Sigmoid colon (tissue), 7 donors: ENCODE results near the gene HRC. TPM values are rescaled to one million over a fixed set of nuclear protein-coding genes. Genes with fewer than 3 reads are reported as not detected.

Experiments
- DNase-seq: peaks from one replicate; pipeline ENCODE4 v3.0.0-alpha.2; 2019
- H3K27ac ChIP-seq, 4 donors: fragments of 200-600 bp; sonication (generic); one replicate each; pipeline ENCODE4 v1.5.1; 2016 to 2019; ENCODE audit warnings: mild to moderate bottlenecking in 1 of 4
- H3K27me3 ChIP-seq, 3 donors: fragments of 200-600 bp; sonication (generic); one replicate each; pipeline ENCODE4 v1.5.1; 2019; ENCODE audit warnings: mild to moderate bottlenecking in 1 of 3
- H3K36me3 ChIP-seq, 4 donors: fragments of 200-600 bp; sonication (generic); one replicate each; pipeline ENCODE4 v1.5.1; 2016 to 2019
- H3K4me1 ChIP-seq, 4 donors: fragments of 200-600 bp; sonication (generic); one replicate each; pipeline ENCODE4 v1.5.1; 2017 to 2019
- H3K4me3 ChIP-seq, 4 donors: fragments of 200-600 bp; sonication (generic); one replicate each; pipeline ENCODE4 v1.5.1; 2017 to 2019; ENCODE audit warnings: mild to moderate bottlenecking in 2 of 4, moderate library complexity in 1 of 4
- H3K9me3 ChIP-seq, 4 donors: fragments of 200-600 bp in 3 of 4; sonication (generic) in 3 of 4; one replicate each; pipeline versions ENCODE4 v1.5.1 to v1.6.1; 2013 to 2019
- EP300 ChIP-seq, 4 donors: sonication (generic); formaldehyde crosslinking; IDR thresholded peaks; one replicate each; pipeline ENCODE4 v1.6.1; 2017; ENCODE audit warnings: antibody characterized with exemption in 4 of 4
- POLR2A ChIP-seq, 2 donors: fragments of 450-650 bp; IDR thresholded peaks; one replicate each; pipeline ENCODE4 v1.6.1; 2016; ENCODE audit warnings: antibody characterized with exemption in 2 of 2, mild to moderate bottlenecking in 2 of 2, moderate library complexity in 2 of 2
- POLR2AphosphoS5 ChIP-seq, 4 donors: sonication (generic); formaldehyde crosslinking; IDR thresholded peaks; one replicate each; pipeline ENCODE4 v1.6.1; 2017; ENCODE audit warnings: antibody characterized with exemption in 4 of 4
- WGBS, 2 donors: extraction: QIAGEN DNeasy Blood & Tissue Kit; methylation state at CpG; one replicate each; pipeline ENCODE4 v1.1.7; 2013; 5-methylcytosine and 5-hydroxymethylcytosine counted together
- intact Hi-C: fragments of 100-400 bp; cut with DNase I; formaldehyde crosslinking; loops from one replicate; pipeline ENCODE4 v1.15.1; 2023
- polyA plus RNA-seq, 3 donors: library from polyadenylated mRNA; stranded (reverse); fragments of 200-250 nt; gene quantifications; one replicate each; pipeline ENCODE4 v1.2.3, GENCODE V29; 2013
- total RNA-seq, 4 donors: library from RNA; depleted of rRNA; stranded (reverse); fragments of >200 nt; gene quantifications; one replicate each; pipeline ENCODE4 v1.1.0, GENCODE V29; 2016
- TF ChIP-seq, protein P1 (sequence below), 4 experiments: fragments of 450-650 bp in 3 of 4; fragments of 200-600 bp in 1 of 4; IDR thresholded peaks; one replicate each; pipeline ENCODE4 v1.5.1; 2016 to 2019; ENCODE audit warnings: antibody characterized with exemption in 4 of 4, mild to moderate bottlenecking in 3 of 4, moderate library complexity in 2 of 4
- donor health status: healthy with polysubstance abuse.
- donor health status: Bipolar disorder and iron deficiency.
- donor health status: healthy.

Gene HRC
- total and polyA plus RNA-seq, 7 donors: 0.16 to 6.6 (median 0.83) TPM

DNA sequence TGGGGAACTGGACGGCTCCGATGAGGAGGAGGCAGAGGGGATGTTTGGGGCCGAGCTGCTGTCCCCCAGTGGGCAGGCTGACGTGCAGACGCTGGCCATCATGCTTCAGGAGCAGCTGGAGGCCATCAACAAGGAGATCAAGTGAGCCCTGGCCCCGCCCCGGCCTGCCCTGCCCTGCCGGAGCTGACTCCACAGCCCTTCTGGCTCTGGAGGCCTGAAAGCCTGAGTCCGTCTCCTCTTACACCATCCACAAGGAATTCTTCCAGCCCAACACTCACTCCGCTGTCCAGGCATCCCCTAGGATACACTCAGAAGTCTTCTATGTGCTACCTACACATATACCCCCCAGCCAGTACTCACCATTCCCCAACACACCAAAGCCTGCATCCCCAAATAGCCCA, 18.4 kb downstream of the HRC start:
- Histone ChIP-seq H3K27ac (peak overlapping the region in 3 of 4 donors; percentile 30 to 74 (median 45)), H3K4me1 (peaks cover 0 to 18% (median 16%) of the 10 kb centered on the region in 4 donors), H3K27me3 (peaks cover 7 to 23% (median 18%) of the 10 kb centered on the region in 3 donors), H3K9me3 (no peaks in the 10 kb centered on the region), H3K36me3 (no peaks in the 10 kb centered on the region), H3K4me3 (no peak overlapping the region)
- intact Hi-C loops: no loop called here
- TF ChIP-seq, protein P1, sequence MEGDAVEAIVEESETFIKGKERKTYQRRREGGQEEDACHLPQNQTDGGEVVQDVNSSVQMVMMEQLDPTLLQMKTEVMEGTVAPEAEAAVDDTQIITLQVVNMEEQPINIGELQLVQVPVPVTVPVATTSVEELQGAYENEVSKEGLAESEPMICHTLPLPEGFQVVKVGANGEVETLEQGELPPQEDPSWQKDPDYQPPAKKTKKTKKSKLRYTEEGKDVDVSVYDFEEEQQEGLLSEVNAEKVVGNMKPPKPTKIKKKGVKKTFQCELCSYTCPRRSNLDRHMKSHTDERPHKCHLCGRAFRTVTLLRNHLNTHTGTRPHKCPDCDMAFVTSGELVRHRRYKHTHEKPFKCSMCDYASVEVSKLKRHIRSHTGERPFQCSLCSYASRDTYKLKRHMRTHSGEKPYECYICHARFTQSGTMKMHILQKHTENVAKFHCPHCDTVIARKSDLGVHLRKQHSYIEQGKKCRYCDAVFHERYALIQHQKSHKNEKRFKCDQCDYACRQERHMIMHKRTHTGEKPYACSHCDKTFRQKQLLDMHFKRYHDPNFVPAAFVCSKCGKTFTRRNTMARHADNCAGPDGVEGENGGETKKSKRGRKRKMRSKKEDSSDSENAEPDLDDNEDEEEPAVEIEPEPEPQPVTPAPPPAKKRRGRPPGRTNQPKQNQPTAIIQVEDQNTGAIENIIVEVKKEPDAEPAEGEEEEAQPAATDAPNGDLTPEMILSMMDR (IDR thresholded peaks at IDR 0.05): no peak
- peak in 1 of 4 donors; percentile 10 for TF ChIP-seq POLR2AphosphoS5 (IDR thresholded peaks at IDR 0.05)
- peak; percentile 88 for DNase-seq
- WGBS, 2 donors: 69 to 77% methylated on average over 10 of the region's 10 CpGs

GRCh38 chr19:49135686-49136085, 19.5 kb downstream of the HRC start:
- intact Hi-C loops: no loop called here
- Histone ChIP-seq H3K36me3 (no peaks in the 10 kb centered on the region), H3K4me1 (peaks cover 0 to 18% (median 16%) of the 10 kb centered on the region in 4 donors), H3K27me3 (peaks cover 7 to 23% (median 18%) of the 10 kb centered on the region in 3 donors), H3K4me3 (no peak overlapping the region), H3K27ac (peak overlapping the region in 1 of 4 donors; percentile 74), H3K9me3 (no peaks in the 10 kb centered on the region)
- WGBS, 2 donors: 88 to 96% methylated on average over 5 of the region's 5 CpGs
- TF ChIP-seq, protein P1 (IDR thresholded peaks at IDR 0.05): no peak
- TF ChIP-seq EP300 (IDR thresholded peaks at IDR 0.05) (no peak), POLR2A (IDR thresholded peaks at IDR 0.05) (no peak), POLR2AphosphoS5 (IDR thresholded peaks at IDR 0.05) (no peak)
- no peak for DNase-seq

DNA sequence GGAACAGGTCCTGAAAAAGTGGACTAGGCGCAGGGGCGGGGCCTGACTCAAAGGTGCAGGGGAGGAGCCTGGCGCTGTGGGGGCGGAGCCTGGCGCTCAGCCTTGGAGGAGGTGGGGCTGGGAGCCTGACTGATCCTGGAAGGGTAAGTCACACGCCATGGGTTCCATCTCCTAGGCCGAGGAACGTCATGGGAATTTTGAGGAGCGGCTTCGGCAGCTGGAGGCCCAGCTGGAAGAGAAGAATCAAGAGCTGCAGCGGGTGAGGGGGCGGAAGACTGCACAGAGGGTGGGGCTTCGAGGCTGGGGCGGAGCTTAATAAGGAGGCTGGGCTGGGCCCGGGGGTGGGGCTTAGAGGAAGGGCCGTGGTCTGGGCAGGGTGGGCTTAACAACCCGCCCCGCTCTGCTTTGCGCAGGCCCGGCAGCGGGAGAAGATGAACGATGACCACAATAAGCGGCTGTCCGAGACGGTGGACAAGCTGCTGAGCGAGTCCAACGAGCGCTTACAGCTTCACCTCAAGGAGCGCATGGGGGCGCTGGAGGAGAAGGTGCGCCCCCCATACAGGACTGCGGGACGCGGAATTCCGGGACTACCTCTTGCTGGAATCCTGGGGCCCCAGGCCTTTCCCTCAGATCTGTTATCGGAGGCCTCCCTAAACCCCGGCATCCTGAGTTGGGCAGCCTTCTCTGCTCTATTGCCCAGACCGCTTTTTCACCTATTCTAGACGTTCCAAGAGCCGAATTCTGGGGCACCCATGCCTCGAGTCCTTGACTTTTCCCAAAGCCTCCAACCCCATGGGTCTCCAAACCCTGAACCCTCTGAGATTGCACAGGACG, 21.4 kb downstream of the HRC start:
- no peak for TF ChIP-seq EP300 (IDR thresholded peaks at IDR 0.05)
- TF ChIP-seq POLR2A (IDR thresholded peaks at IDR 0.05): no peak
- TF ChIP-seq, protein P1 (IDR thresholded peaks at IDR 0.05): no peak
- no peak for TF ChIP-seq POLR2AphosphoS5 (IDR thresholded peaks at IDR 0.05)
- H3K36me3 ChIP-seq: no peaks in the 10 kb centered on the region
- intact Hi-C loops: no loop called here
- H3K4me3 ChIP-seq: peak overlapping the region in 3 of 4 donors; percentile 5 to 29 (median 25)
- DNase-seq: peak; percentile 81
- 22 to 63% methylated on average over 42 of the region's 42 CpGs for WGBS, 2 donors
- no peaks in the 10 kb centered on the region for H3K9me3 ChIP-seq
- peaks cover 7 to 23% (median 18%) of the 10 kb centered on the region in 3 donors for H3K27me3 ChIP-seq
- peaks cover 0 to 23% (median 16%) of the 10 kb centered on the region in 4 donors for H3K4me1 ChIP-seq
- peak overlapping the region in 3 of 4 donors; percentile 10 to 56 (median 48) for H3K27ac ChIP-seq

GRCh38 chr19:49132974-49133609, 22.1 kb downstream of the HRC start:
- WGBS, 2 donors: 19 to 21% methylated on average over 49 of the region's 49 CpGs
- no peak for TF ChIP-seq POLR2AphosphoS5 (IDR thresholded peaks at IDR 0.05)
- TF ChIP-seq EP300 (IDR thresholded peaks at IDR 0.05): no peak
- TF ChIP-seq, protein P1 (IDR thresholded peaks at IDR 0.05): no peak
- TF ChIP-seq POLR2A (IDR thresholded peaks at IDR 0.05): no peak
- H3K36me3 ChIP-seq: no peaks in the 10 kb centered on the region
- H3K4me1 ChIP-seq: peaks cover 0 to 30% (median 23%) of the 10 kb centered on the region in 4 donors
- peaks cover 7 to 23% (median 18%) of the 10 kb centered on the region in 3 donors for H3K27me3 ChIP-seq
- no peaks in the 10 kb centered on the region for H3K9me3 ChIP-seq
- H3K27ac ChIP-seq: peak overlapping the region in 3 of 4 donors; percentile 10 to 56 (median 48)
- intact Hi-C loops: no loop called here
- DNase-seq: no peak
- peak overlapping the region in 3 of 4 donors; percentile 5 to 29 (median 25) for H3K4me3 ChIP-seq
